ENCODE data around the gene VAMP3.

Gene VAMP3

DNA sequence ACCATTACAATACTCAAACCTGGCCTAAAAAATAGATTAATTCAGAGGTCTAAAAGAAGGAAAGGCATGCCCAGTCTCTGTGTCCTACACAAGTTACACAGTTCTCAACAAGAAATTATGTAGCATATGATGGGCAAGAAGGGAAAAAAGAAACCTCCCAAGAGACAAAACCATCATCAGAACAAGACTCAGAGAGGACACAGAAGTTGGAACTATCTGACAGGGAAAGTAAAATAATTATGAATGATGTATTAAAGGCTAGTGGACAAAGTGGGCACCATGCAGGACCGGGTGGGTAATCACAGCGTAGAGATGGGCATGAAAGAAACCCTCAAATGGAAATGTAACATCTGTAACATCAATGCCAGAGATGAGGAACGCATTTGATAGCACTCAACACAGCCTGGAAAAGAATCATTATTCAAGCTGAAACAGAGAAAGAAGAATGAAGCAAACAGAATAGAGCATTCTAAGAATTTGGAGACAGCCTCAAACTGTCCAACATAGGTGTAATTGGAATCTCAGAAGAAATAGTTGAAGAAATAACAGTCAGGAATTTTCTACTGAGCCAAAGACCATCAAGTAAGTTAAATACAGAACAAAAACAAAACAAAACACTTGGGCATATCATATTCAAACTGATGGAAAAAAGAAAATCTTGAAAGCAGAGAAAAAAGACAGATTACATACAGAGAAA is 42.7 kb downstream of the VAMP3 start:
- no peak for DNase-seq (ENCODE audit: low read depth, low spot score)

DNA sequence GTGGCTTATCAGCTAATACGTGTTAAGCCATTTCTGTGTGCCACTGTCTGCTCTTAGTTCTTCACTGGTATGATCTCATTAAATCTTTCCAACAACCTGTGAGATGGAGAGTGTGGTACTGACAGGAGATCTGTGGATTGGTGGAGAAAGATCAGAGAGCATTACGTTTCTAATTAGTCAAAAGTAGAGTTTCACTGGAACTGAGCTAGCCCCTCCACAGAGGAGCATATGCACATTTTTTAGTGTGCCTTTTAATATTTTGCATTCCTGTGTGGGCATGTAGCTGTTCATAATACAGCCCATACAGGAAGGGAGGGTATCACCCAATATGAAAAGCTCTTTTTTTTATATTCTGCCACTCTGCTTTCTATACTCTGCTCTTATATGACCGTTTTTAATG is 50.2 kb downstream of the VAMP3 start:
- DNase-seq (ENCODE audit: low read depth, low spot score) = no peak

DNA sequence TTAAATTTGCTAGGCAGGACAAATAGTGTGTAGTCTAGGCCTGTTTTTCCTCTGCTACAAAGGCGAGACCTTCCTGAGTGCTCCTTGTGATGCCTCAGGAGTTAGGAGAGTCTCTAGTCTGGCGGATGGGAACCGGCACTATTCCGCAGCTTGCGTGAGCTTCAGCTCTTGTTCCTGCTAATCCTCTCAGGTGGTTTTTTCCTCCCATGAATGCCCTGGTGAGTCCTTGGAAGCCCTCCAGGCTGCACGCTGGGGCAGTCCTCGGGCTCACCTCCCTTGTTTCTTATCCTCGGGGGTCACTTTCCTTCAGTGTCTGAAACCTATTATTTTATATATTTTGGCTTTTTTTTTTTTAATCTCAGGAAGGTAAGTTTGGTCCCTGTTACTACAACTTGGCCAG is 53.6 kb downstream of the VAMP3 start:
- DNase-seq (ENCODE audit: low read depth, low spot score) = no peak

DNA sequence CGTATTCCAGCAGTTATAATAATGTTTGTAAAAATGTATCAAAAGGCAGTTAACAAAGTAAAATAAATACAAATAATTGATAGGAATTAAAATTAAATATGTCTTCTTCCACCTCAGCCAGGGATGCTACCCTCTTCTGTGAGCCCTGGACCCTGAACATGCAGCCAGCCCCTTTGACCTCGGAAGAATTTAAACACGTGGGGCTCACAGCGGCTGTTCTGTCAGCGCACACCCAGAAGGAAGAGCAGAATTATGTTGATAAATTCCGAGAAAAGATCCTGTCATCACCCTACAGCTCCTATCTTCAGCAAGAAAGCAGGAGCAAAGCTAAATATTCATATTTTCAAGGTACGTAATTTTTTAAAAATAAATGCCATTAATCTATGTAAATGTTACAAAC is 55.3 kb downstream of the VAMP3 start:
- no peak for DNase-seq (ENCODE audit: low read depth, low spot score)

DNA sequence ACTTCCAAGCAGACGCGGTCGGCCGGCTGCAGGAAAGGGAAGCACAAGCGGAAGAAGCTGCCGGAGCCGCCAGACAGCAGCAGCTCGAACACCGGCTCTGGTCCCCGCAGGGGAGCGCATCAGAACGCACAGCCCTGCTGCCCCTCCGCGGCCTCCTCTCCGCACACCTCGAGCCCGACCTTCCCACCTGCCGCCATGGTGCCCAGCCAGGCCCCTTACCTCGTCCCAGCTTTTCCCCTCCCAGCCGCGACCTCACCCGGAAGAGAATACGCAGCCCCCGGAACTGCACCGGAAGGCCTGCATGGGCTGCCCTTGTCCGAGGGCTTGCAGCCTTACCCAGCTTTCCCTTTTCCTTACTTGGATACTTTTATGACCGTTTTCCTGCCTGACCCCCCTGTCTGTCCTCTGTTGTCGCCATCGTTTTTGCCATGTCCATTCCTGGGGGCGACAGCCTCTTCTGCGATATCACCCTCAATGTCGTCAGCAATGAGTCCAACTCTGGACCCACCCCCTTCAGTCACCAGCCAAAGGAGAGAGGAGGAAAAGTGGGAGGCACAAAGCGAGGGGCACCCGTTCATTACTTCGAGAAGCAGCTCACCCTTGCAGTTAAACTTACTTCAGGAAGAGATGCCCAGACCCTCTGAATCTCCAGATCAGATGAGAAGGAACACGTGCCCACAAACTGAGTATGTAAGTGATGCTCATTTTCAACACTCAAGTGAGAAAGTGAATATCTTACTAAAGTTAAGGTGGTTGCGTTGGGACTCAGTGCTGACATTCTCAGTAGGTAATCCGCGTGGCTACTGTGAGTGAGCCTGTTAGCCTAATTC is 56.2 kb downstream of the VAMP3 start:
- no peak for DNase-seq (ENCODE audit: low read depth, low spot score)

All from iPS DF 19.7 (cell line).